ENCODE measurements around the gene TMCO4. TPM values are rescaled to one million over a fixed set of nuclear protein-coding genes. Genes with fewer than 3 reads are reported as not detected.
A peak's percentile ranks its signal among the peaks of the same experiment; 100 is the strongest.

Gene TMCO4
- total RNA-seq, 2 donors from 2014 or later: 19.6 to 22.1 TPM

- H3K36me3 Mint-ChIP-seq (ENCODE audit: insufficient read depth in 2 of 2): no peaks in the 10 kb centered on the region
- no peaks in the 10 kb centered on the region for H3K9me3 Mint-ChIP-seq
- no peaks in the 10 kb centered on the region for H3K27me3 Mint-ChIP-seq (ENCODE audit: low read depth)
- ATAC-seq (replicated peaks in 1 of 2): no peak
- no peak overlapping the region for H3K4me3 Mint-ChIP-seq
- DNase-seq: no peak
- H3K27ac Mint-ChIP-seq: no peak overlapping the region
- peaks cover 20% of the 10 kb centered on the region for H3K4me1 Mint-ChIP-seq (ENCODE audit: low read depth)
These were observed 144.0 kb downstream of the TMCO4 start for GRCh38 chr1:19655718-19656080.

GRCh38 chr1:19654886-19655717 is 144.6 kb downstream of the TMCO4 start:
- H3K9me3 Mint-ChIP-seq: no peaks in the 10 kb centered on the region
- H3K4me3 Mint-ChIP-seq: no peak overlapping the region
- H3K36me3 Mint-ChIP-seq (ENCODE audit: insufficient read depth in 2 of 2): no peaks in the 10 kb centered on the region
- ATAC-seq (replicated peaks in 1 of 2) (no peak), DNase-seq (no peak)
- no peaks in the 10 kb centered on the region for H3K27me3 Mint-ChIP-seq (ENCODE audit: low read depth)
- H3K27ac Mint-ChIP-seq: no peak overlapping the region
- H3K4me1 Mint-ChIP-seq (ENCODE audit: low read depth): peaks cover 26% of the 10 kb centered on the region

- no peak for ATAC-seq (replicated peaks in 1 of 2)
- H3K27me3 Mint-ChIP-seq (ENCODE audit: low read depth): no peaks in the 10 kb centered on the region
- no peaks in the 10 kb centered on the region for H3K9me3 Mint-ChIP-seq
These were observed 145.3 kb downstream of the TMCO4 start for GRCh38 chr1:19654386-19654785.

GRCh38 chr1:19651141-19651737 is 148.5 kb downstream of the TMCO4 start:
- no peaks in the 10 kb centered on the region for H3K9me3 Mint-ChIP-seq

More at GRCh38 chr1:19654386-19654785, 145.3 kb downstream of the TMCO4 start:
- Mint-ChIP-seq H3K36me3 (ENCODE audit: insufficient read depth in 2 of 2) (no peaks in the 10 kb centered on the region), H3K4me1 (ENCODE audit: low read depth) (peaks cover 22% of the 10 kb centered on the region), H3K4me3 (no peak overlapping the region), H3K27ac (no peak overlapping the region)
- no peak for DNase-seq

GRCh38 chr1:19650416-19651140 is 149.1 kb downstream of the TMCO4 start:
- ATAC-seq (replicated peaks in 1 of 2): no peak
- Mint-ChIP-seq H3K36me3 (ENCODE audit: insufficient read depth in 2 of 2) (no peaks in the 10 kb centered on the region), H3K4me3 (no peak overlapping the region), H3K27me3 (ENCODE audit: low read depth) (peaks cover 9% of the 10 kb centered on the region), H3K4me1 (ENCODE audit: low read depth) (peaks cover 37% of the 10 kb centered on the region), H3K9me3 (no peaks in the 10 kb centered on the region), H3K27ac (no peak overlapping the region)
- DNase-seq: no peak

More at GRCh38 chr1:19651141-19651737, 148.5 kb downstream of the TMCO4 start:
- Mint-ChIP-seq H3K36me3 (ENCODE audit: insufficient read depth in 2 of 2) (no peaks in the 10 kb centered on the region), H3K27ac (no peak overlapping the region), H3K27me3 (ENCODE audit: low read depth) (peaks cover 9% of the 10 kb centered on the region), H3K4me3 (no peak overlapping the region), H3K4me1 (ENCODE audit: low read depth) (peaks cover 36% of the 10 kb centered on the region)
- DNase-seq (peak; percentile 55 to 60), ATAC-seq (replicated peaks in 1 of 2) (peak; percentile 57 to 74)

GRCh38 chr1:19648689-19649088 is 151.0 kb downstream of the TMCO4 start:
- no peak overlapping the region for H3K27ac Mint-ChIP-seq
- H3K9me3 Mint-ChIP-seq: no peaks in the 10 kb centered on the region
- ATAC-seq (replicated peaks in 1 of 2) (no peak), DNase-seq (peak; percentile 27 to 33)
- peaks cover 10% of the 10 kb centered on the region for H3K27me3 Mint-ChIP-seq (ENCODE audit: low read depth)
- peaks cover 33% of the 10 kb centered on the region for H3K4me1 Mint-ChIP-seq (ENCODE audit: low read depth)
- H3K36me3 Mint-ChIP-seq (ENCODE audit: insufficient read depth in 2 of 2): peaks cover 2 to 3% of the 10 kb centered on the region in 2 donors
- no peak overlapping the region for H3K4me3 Mint-ChIP-seq

GRCh38 chr1:19648239-19648638 is 151.5 kb downstream of the TMCO4 start:
- DNase-seq: no peak
- Mint-ChIP-seq H3K9me3 (no peaks in the 10 kb centered on the region), H3K36me3 (ENCODE audit: insufficient read depth in 2 of 2) (peaks cover 2 to 3% of the 10 kb centered on the region in 2 donors), H3K27me3 (ENCODE audit: low read depth) (peaks cover 14% of the 10 kb centered on the region), H3K4me1 (ENCODE audit: low read depth) (peaks cover 33% of the 10 kb centered on the region), H3K4me3 (no peak overlapping the region), H3K27ac (no peak overlapping the region)
- no peak for ATAC-seq (replicated peaks in 1 of 2)

GRCh38 chr1:19647643-19648042 is 152.1 kb downstream of the TMCO4 start:
- no peak for DNase-seq
- no peak overlapping the region for H3K27ac Mint-ChIP-seq
- peaks cover 20% of the 10 kb centered on the region for H3K27me3 Mint-ChIP-seq (ENCODE audit: low read depth)
- H3K9me3 Mint-ChIP-seq: no peaks in the 10 kb centered on the region
- peaks cover 2 to 3% of the 10 kb centered on the region in 2 donors for H3K36me3 Mint-ChIP-seq (ENCODE audit: insufficient read depth in 2 of 2)
- ATAC-seq (replicated peaks in 1 of 2): no peak
- H3K4me3 Mint-ChIP-seq: peak overlapping the region in 1 of 2 donors; percentile 86
- peaks cover 39% of the 10 kb centered on the region for H3K4me1 Mint-ChIP-seq (ENCODE audit: low read depth)

GRCh38 chr1:19646377-19647319 is 153.1 kb downstream of the TMCO4 start:
- Mint-ChIP-seq H3K4me1 (ENCODE audit: low read depth) (peaks cover 40% of the 10 kb centered on the region), H3K27ac (peak overlapping the region; percentile 74), H3K4me3 (peak overlapping the region; percentile 54 to 86), H3K9me3 (no peaks in the 10 kb centered on the region), H3K27me3 (ENCODE audit: low read depth) (peaks cover 21% of the 10 kb centered on the region), H3K36me3 (ENCODE audit: insufficient read depth in 2 of 2) (peaks cover 2 to 3% of the 10 kb centered on the region in 2 donors)
- DNase-seq (peak in 1 of 2 donors; percentile 55), ATAC-seq (replicated peaks in 1 of 2) (peak in 1 of 2 donors; percentile 11)

- no peak for DNase-seq
- peaks cover 2 to 3% of the 10 kb centered on the region in 2 donors for H3K36me3 Mint-ChIP-seq (ENCODE audit: insufficient read depth in 2 of 2)
These were observed 154.1 kb downstream of the TMCO4 start for GRCh38 chr1:19645411-19646251.

GRCh38 chr1:19644681-19645410 is 154.9 kb downstream of the TMCO4 start:
- H3K27me3 Mint-ChIP-seq (ENCODE audit: low read depth): peaks cover 21% of the 10 kb centered on the region
- DNase-seq (peak; percentile 66 to 73), ATAC-seq (replicated peaks in 1 of 2) (peak; percentile 43 to 50)
- H3K27ac Mint-ChIP-seq: peak overlapping the region; percentile 81
- H3K4me3 Mint-ChIP-seq: peak overlapping the region; percentile 86 to 97
- peaks cover 31% of the 10 kb centered on the region for H3K4me1 Mint-ChIP-seq (ENCODE audit: low read depth)
- H3K36me3 Mint-ChIP-seq (ENCODE audit: insufficient read depth in 2 of 2): peaks cover 2 to 3% of the 10 kb centered on the region in 2 donors
- H3K9me3 Mint-ChIP-seq: no peaks in the 10 kb centered on the region

More at GRCh38 chr1:19645411-19646251, 154.1 kb downstream of the TMCO4 start:
- no peak for ATAC-seq (replicated peaks in 1 of 2)
- Mint-ChIP-seq H3K27me3 (ENCODE audit: low read depth) (peaks cover 21% of the 10 kb centered on the region), H3K4me1 (ENCODE audit: low read depth) (peaks cover 38% of the 10 kb centered on the region), H3K9me3 (no peaks in the 10 kb centered on the region), H3K27ac (no peak overlapping the region), H3K4me3 (peak overlapping the region; percentile 86 to 97)

Data from activated T-cell treated with anti-CD3 and anti-CD28 coated beads, Interleukin-2, amount 50 U/mL, for 72 hours (primary cell).